Measurements from ENCODE around the gene PARD3.

Gene PARD3

GRCh38 chr10:34348917-34349485 is 466.1 kb downstream of the PARD3 start:
- H3K9me3 ChIP-seq (ENCODE audit: control insufficient read depth, low read length), result no peaks in the 10 kb centered on the region
- no peak overlapping the region for H3K4me3 ChIP-seq (ENCODE audit: low read depth, low read length)
- H3K4me2 ChIP-seq (ENCODE audit: low read length), result no peak overlapping the region
- no peaks in the 10 kb centered on the region for H3K36me3 ChIP-seq (ENCODE audit: control insufficient read depth, insufficient read depth, low read length)
- no peak overlapping the region for H2AFZ ChIP-seq
- no peak overlapping the region for H3K9ac ChIP-seq
- no peak for TF ChIP-seq CTCF (IDR thresholded peaks at IDR 0.05)
- H3K4me1 ChIP-seq, result no peaks in the 10 kb centered on the region
- no peaks in the 10 kb centered on the region for H3K79me2 ChIP-seq
- no peaks in the 10 kb centered on the region for H3K27me3 ChIP-seq (ENCODE audit: control insufficient read depth, insufficient read depth, low read length)
- no peak overlapping the region for H3K27ac ChIP-seq

GRCh38 chr10:34348021-34348420 is 467.1 kb downstream of the PARD3 start:
- Histone ChIP-seq H3K4me3 (ENCODE audit: low read depth, low read length) (no peak overlapping the region), H2AFZ (no peak overlapping the region), H3K27me3 (ENCODE audit: control insufficient read depth, insufficient read depth, low read length) (no peaks in the 10 kb centered on the region), H3K27ac (no peak overlapping the region), H3K79me2 (no peaks in the 10 kb centered on the region), H3K9me3 (ENCODE audit: control insufficient read depth, low read length) (no peaks in the 10 kb centered on the region), H3K4me1 (no peaks in the 10 kb centered on the region), H3K36me3 (ENCODE audit: control insufficient read depth, insufficient read depth, low read length) (no peaks in the 10 kb centered on the region), H3K9ac (no peak overlapping the region), H3K4me2 (ENCODE audit: low read length) (no peak overlapping the region)
- TF ChIP-seq CTCF (IDR thresholded peaks at IDR 0.05), result no peak

GRCh38 chr10:34347131-34347530 is 468.0 kb downstream of the PARD3 start:
- H3K79me2 ChIP-seq, result no peaks in the 10 kb centered on the region
- TF ChIP-seq CTCF (IDR thresholded peaks at IDR 0.05), result no peak
- H3K27me3 ChIP-seq (ENCODE audit: control insufficient read depth, insufficient read depth, low read length), result no peaks in the 10 kb centered on the region
- no peaks in the 10 kb centered on the region for H3K9me3 ChIP-seq (ENCODE audit: control insufficient read depth, low read length)
- H3K36me3 ChIP-seq (ENCODE audit: control insufficient read depth, insufficient read depth, low read length), result no peaks in the 10 kb centered on the region
- H3K27ac ChIP-seq, result no peak overlapping the region
- H3K4me1 ChIP-seq, result no peaks in the 10 kb centered on the region
- H2AFZ ChIP-seq, result no peak overlapping the region
- no peak overlapping the region for H3K9ac ChIP-seq
- H3K4me2 ChIP-seq (ENCODE audit: low read length), result no peak overlapping the region
- no peak overlapping the region for H3K4me3 ChIP-seq (ENCODE audit: low read depth, low read length)

GRCh38 chr10:34346516-34347100 is 468.5 kb downstream of the PARD3 start:
- no peaks in the 10 kb centered on the region for H3K4me1 ChIP-seq
- H2AFZ ChIP-seq, result no peak overlapping the region
- H3K36me3 ChIP-seq (ENCODE audit: control insufficient read depth, insufficient read depth, low read length), result no peaks in the 10 kb centered on the region
- no peak overlapping the region for H3K9ac ChIP-seq
- no peaks in the 10 kb centered on the region for H3K27me3 ChIP-seq (ENCODE audit: control insufficient read depth, insufficient read depth, low read length)
- no peak overlapping the region for H3K27ac ChIP-seq
- TF ChIP-seq CTCF (IDR thresholded peaks at IDR 0.05), result no peak
- no peaks in the 10 kb centered on the region for H3K9me3 ChIP-seq (ENCODE audit: control insufficient read depth, low read length)
- no peaks in the 10 kb centered on the region for H3K79me2 ChIP-seq
- H3K4me3 ChIP-seq (ENCODE audit: low read depth, low read length), result no peak overlapping the region
- no peak overlapping the region for H3K4me2 ChIP-seq (ENCODE audit: low read length)

- no peak overlapping the region for H3K9ac ChIP-seq
- H3K4me1 ChIP-seq, result no peaks in the 10 kb centered on the region
- TF ChIP-seq CTCF (IDR thresholded peaks at IDR 0.05), result no peak
- no peak overlapping the region for H3K4me3 ChIP-seq (ENCODE audit: low read depth, low read length)
- no peaks in the 10 kb centered on the region for H3K9me3 ChIP-seq (ENCODE audit: control insufficient read depth, low read length)
- no peaks in the 10 kb centered on the region for H3K27me3 ChIP-seq (ENCODE audit: control insufficient read depth, insufficient read depth, low read length)
- no peaks in the 10 kb centered on the region for H3K79me2 ChIP-seq
- no peak overlapping the region for H3K4me2 ChIP-seq (ENCODE audit: low read length)
- no peak overlapping the region for H3K27ac ChIP-seq
- no peaks in the 10 kb centered on the region for H3K36me3 ChIP-seq (ENCODE audit: control insufficient read depth, insufficient read depth, low read length)
- H2AFZ ChIP-seq, result no peak overlapping the region
Measured at GRCh38 chr10:34345383-34345782, 469.7 kb downstream of the PARD3 start.

Measured in parathyroid adenoma (tissue), 2 donors.